Common myeloid progenitor, CD34-positive (primary cell): Measurements from ENCODE around the gene RERE. TPM values are rescaled to one million over a fixed set of nuclear protein-coding genes. Genes with fewer than 3 reads are reported as not detected.

Experiments
- CTCF ChIA-PET: fragments of 350-600 bp; sonication (Branson Sonifier 250); formaldehyde crosslinking; loops from one replicate; lab custom pipeline; 2021; ENCODE audit warnings: antibody characterized with exemption; lab: Charles Lee
- POLR2A ChIA-PET: fragments of 350-600 bp; sonication (Branson Sonifier 250); formaldehyde crosslinking; loops from one replicate; lab custom pipeline; 2021; ENCODE audit warnings: antibody characterized with exemption; lab: Charles Lee
- DNase-seq, 3 donors: peaks; one replicate each; pipeline versions ENCODE4 v3.0.0 to v3.0.0-alpha.2; 2013
- H3K27ac ChIP-seq, 2 experiments: 1 replicate in 1 of 2; 2 replicates in 1 of 2; pipeline ENCODE4 v1.7.0; 2013; ENCODE audit warnings: inconsistent platforms in 2 of 2, low read length in 2 of 2, mild to moderate bottlenecking in 2 of 2, low read depth in 1 of 2, moderate library complexity in 1 of 2; ENCODE audit not compliant: severe bottlenecking in 2 of 2, insufficient read depth in 1 of 2, poor library complexity in 1 of 2
- H3K27me3 ChIP-seq, 5 experiments: replicated peaks in 2 of 5; 1 replicate in 3 of 5; 2 replicates in 2 of 5; pipeline versions ENCODE4 v1.6.1 to v1.7.0; 2013; ENCODE audit warnings: low read length in 4 of 5, mild to moderate bottlenecking in 2 of 5, moderate library complexity in 2 of 5, inconsistent platforms in 1 of 5; ENCODE audit not compliant: insufficient read depth in 5 of 5, control insufficient read depth in 4 of 5
- H3K36me3 ChIP-seq, 4 experiments: 1 replicate in 2 of 4; 2 replicates in 2 of 4; pipeline versions ENCODE4 v1.6.1 to v1.7.0; 2013; ENCODE audit warnings: low read length in 3 of 4, control low read depth in 1 of 4, mild to moderate bottlenecking in 1 of 4; ENCODE audit not compliant: control insufficient read depth in 4 of 4, insufficient read depth in 4 of 4
- H3K4me1 ChIP-seq, 4 experiments: 1 replicate in 3 of 4; 2 replicates in 1 of 4; pipeline versions ENCODE4 v1.6.1 to v1.7.1; 2013; ENCODE audit warnings: low read length in 3 of 4, mild to moderate bottlenecking in 3 of 4, control low read depth in 1 of 4, inconsistent platforms in 1 of 4, moderate library complexity in 1 of 4; ENCODE audit not compliant: control insufficient read depth in 4 of 4, insufficient read depth in 4 of 4; ENCODE audit errors: control extremely low read depth in 1 of 4
- H3K4me3 ChIP-seq, 7 experiments: 1 replicate in 4 of 7; 2 replicates in 3 of 7; pipeline versions ENCODE4 v1.5.1 to v1.7.0; 2013; ENCODE audit warnings: mild to moderate bottlenecking in 7 of 7, low read length in 6 of 7, moderate library complexity in 6 of 7, inconsistent platforms in 2 of 7, low read depth in 2 of 7, control low read depth in 1 of 7; ENCODE audit not compliant: insufficient read depth in 4 of 7, control insufficient read depth in 1 of 7; ENCODE audit errors: extremely low read depth in 1 of 7
- H3K9me3 ChIP-seq, 5 experiments: 1 replicate in 4 of 5; 2 replicates in 1 of 5; pipeline versions ENCODE4 v1.6.1 to v1.7.1; 2013; ENCODE audit warnings: low read length in 4 of 5, mild to moderate bottlenecking in 2 of 5, inconsistent platforms in 1 of 5, low read depth in 1 of 5, moderate library complexity in 1 of 5; ENCODE audit not compliant: control insufficient read depth in 4 of 5, insufficient read depth in 2 of 5; ENCODE audit errors: control extremely low read depth in 1 of 5
- WGBS: methylation state at CpG from one replicate; pipeline ENCODE4 v1.1.5; 2013; ENCODE audit not compliant: insufficient coverage; 5-methylcytosine and 5-hydroxymethylcytosine counted together
- polyA plus RNA-seq: library from polyadenylated mRNA; unstranded; fragments of 120-200 nt; gene quantifications from one replicate; pipeline ENCODE4 v1.2.1, GENCODE V29; 2013

RERE gene
- polyA plus RNA-seq: 42.0 TPM

DNA sequence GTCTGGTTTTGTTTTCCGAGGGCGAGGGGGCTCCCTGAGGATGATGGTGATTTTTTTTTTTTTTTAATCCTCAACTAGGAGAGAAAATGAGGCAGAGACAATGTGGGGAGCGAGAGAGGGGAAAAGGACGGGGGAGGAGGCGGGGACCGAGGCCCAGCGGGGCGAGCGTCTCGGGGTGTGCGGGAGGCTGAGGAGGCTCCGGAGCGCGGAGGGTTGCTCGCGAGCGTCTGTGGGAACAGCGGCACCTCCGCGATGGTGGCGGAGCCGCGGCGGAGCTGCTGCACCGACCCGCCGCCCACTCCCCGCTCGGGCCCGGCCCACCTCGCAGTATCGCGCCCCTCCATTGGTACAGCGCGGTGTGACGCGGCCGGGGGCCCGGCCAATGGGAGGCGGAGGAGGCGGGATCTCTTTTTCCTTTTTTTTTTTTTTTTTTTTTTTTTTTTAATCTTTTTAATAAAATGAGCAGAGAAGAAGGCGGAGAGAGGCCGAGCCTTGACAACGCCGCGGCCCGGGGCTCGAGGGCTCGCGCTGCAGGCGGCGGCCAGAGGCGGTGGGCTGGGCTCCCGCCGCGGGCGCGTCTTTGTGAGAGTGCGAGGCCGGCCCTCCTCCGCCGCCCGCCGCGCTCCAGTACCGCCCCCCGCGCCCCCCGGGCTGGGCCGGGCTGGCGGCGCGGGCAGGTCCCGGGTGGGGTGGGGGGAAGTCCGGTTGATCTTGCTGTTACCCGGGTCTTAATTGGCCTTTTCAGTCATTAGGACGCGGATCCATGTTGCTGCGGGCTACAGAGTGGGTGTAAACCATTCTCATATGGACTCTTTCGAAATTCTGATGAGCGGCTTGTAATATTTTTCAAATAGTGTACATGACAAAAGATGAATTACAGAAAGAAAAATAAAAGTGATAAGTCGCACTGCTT, at the start of gene RERE:
Gene RERE, minus strand, starts transcription at position 229 of the 913 bp plus-strand sequence.
- Histone ChIP-seq H3K27ac (peak within 1 kb of the TSS; percentile 92 to 95), H3K4me3 (peak within 1 kb of the TSS; percentile 85 to 95 (median 91)), H3K36me3 (no peaks in the 10 kb centered on the region), H3K4me1 (peaks cover 39 to 74% (median 44%) of the 10 kb centered on the region in 4 experiments), H3K27me3 (no peaks in the 10 kb centered on the region), H3K9me3 (no peaks in the 10 kb centered on the region)
- POLR2A ChIA-PET: interaction anchor here (0.5 to 1.5 kb wide), 6 partner anchors 11 to 288 kb away, joined by 3 to 5 read pairs (median 4); no protein-coding TSS in a partner anchor
- WGBS: under 1% methylated on average over 38 of the region's 82 CpGs
- CTCF ChIA-PET: interaction anchor here (3.7 kb wide), 1 partner anchor 31 kb away, joined by 40 read pairs; no protein-coding TSS in a partner anchor
- DNase-seq: peak; percentile 95 to 97 (median 97)

DNA sequence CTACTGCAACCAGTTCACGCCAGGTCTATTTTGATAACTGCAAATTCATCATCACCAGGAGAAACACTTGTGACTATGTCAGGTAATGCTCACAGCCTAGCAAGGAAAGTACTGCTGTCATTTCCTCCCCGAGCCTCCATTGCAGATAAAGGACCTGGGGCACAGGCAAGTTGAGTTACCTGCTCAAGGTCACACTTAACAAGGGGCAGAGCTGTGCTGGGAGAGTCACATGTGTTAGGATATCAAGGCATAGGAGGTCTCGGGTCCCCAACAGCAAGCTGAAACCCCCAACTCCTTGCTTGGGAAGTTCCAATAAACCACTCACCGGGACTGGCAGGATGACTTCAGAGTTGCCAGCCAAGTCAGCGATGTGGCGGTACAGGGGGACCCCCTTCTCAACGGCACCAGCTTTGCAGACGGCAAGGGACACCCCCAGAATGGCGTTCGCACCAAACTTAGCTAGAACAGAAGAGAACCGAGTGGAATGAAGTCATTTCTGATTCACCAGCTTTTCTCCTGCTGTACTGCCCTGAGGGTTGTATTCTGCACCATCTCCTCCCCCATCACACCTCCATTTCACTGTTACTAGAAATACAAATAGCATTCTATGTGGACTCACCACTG, 49.5 kb upstream of the RERE start:
- 85% methylated on average over 8 of the region's 11 CpGs for WGBS
- Histone ChIP-seq H3K4me1 (peaks cover 0 to 28% (median 13%) of the 10 kb centered on the region in 4 experiments), H3K9me3 (no peaks in the 10 kb centered on the region), H3K4me3 (no peak overlapping the region), H3K36me3 (peaks cover 46 to 99% (median 88%) of the 10 kb centered on the region in 4 experiments), H3K27me3 (no peaks in the 10 kb centered on the region), H3K27ac (peak overlapping the region in 1 of 2 experiments; percentile 37)
- DNase-seq: no peak
- POLR2A ChIA-PET: interaction anchor here (1.2 to 3.8 kb wide), 2 partner anchors 8 to 12 kb away, joined by 4 to 27 read pairs; partner anchors contain the start of gene ENO1
- CTCF ChIA-PET: interaction anchor here (0.5 to 9.1 kb wide), 5 partner anchors 5 to 30 kb away, joined by 3 to 104 read pairs (median 3); no protein-coding TSS in a partner anchor

DNA sequence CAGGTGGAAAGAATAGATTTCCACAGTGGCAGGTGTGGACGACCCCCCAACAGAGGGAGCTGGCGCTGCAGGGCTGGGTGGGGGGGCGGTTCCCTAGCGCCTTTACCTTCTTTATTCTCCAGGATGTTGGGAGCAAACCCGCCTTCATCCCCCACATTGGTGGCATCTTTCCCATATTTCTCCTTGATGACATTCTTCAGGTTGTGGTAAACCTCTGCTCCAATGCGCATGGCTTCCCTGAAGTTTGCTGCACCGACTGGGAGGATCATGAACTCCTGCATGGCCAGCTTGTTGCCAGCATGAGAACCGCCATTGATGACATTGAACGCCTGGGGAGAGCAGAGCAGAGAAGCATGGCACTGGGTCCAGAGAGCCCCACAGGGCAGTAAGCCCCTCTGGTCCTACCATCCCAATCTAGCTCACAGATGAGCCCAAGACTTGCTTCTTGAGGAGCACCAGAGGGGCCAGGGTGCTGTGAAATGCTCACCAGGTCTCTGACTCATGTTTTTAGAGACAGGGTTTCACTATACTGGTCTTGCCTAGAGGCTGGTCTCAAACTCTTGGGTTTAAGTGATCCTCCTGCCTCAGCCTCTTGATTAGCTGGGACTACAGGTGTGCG, 48.8 kb upstream of the RERE start:
- Histone ChIP-seq H3K27ac (peak overlapping the region in 1 of 2 experiments; percentile 37), H3K36me3 (peaks cover 43 to 99% (median 85%) of the 10 kb centered on the region in 4 experiments), H3K27me3 (no peaks in the 10 kb centered on the region), H3K4me1 (peaks cover 0 to 26% (median 14%) of the 10 kb centered on the region in 4 experiments), H3K4me3 (no peak overlapping the region), H3K9me3 (no peaks in the 10 kb centered on the region)
- DNase-seq: no peak
- ChIA-PET POLR2A (interaction anchor here (1.2 to 3.8 kb wide), 2 partner anchors 8 to 13 kb away, joined by 4 to 27 read pairs; partner anchors contain the start of gene ENO1), CTCF (interaction anchor here (0.5 to 10.3 kb wide), 8 partner anchors 5 to 33 kb away, joined by 3 to 131 read pairs (median 5); partner anchors contain the start of gene ENO1)
- WGBS: 89% methylated on average over 9 of the region's 10 CpGs

GRCh38 chr1:8864713-8865344, 47.4 kb upstream of the RERE start:
- peaks cover 38 to 98% (median 83%) of the 10 kb centered on the region in 4 experiments for H3K36me3 ChIP-seq
- ChIA-PET POLR2A (interaction anchor here (0.5 to 3.8 kb wide), 3 partner anchors 9 to 14 kb away, joined by 3 to 27 read pairs (median 5); partner anchors contain the start of gene ENO1), CTCF (interaction anchor here (1.1 to 10.3 kb wide), 7 partner anchors 6 to 304 kb away, joined by 3 to 131 read pairs (median 18); partner anchors contain the start of gene ENO1)
- H3K4me1 ChIP-seq: peaks cover 0 to 32% (median 28%) of the 10 kb centered on the region in 4 experiments
- 93% methylated on average over 3 of the region's 6 CpGs for WGBS
- no peak for DNase-seq
- no peaks in the 10 kb centered on the region for H3K27me3 ChIP-seq
- no peak overlapping the region for H3K4me3 ChIP-seq
- H3K27ac ChIP-seq: peak overlapping the region in 1 of 2 experiments; percentile 60
- H3K9me3 ChIP-seq: no peaks in the 10 kb centered on the region

GRCh38 chr1:8863794-8864233, 46.4 kb upstream of the RERE start:
- Histone ChIP-seq H3K4me3 (no peak overlapping the region), H3K27me3 (no peaks in the 10 kb centered on the region), H3K4me1 (peaks cover 3 to 42% (median 38%) of the 10 kb centered on the region in 4 experiments), H3K9me3 (no peaks in the 10 kb centered on the region), H3K36me3 (peaks cover 30 to 93% (median 79%) of the 10 kb centered on the region in 4 experiments), H3K27ac (peak overlapping the region; percentile 25 to 60)
- no peak for DNase-seq
- ChIA-PET POLR2A (interaction anchor here (3.8 kb wide), 1 partner anchor 15 kb away, joined by 27 read pairs; the partner anchor contains the start of gene ENO1), CTCF (interaction anchor here (1.5 to 10.3 kb wide), 5 partner anchors 7 to 303 kb away, joined by 3 to 131 read pairs (median 20); partner anchors contain the start of gene ENO1)
- WGBS: 98% methylated on average over 12 of the region's 13 CpGs

DNA sequence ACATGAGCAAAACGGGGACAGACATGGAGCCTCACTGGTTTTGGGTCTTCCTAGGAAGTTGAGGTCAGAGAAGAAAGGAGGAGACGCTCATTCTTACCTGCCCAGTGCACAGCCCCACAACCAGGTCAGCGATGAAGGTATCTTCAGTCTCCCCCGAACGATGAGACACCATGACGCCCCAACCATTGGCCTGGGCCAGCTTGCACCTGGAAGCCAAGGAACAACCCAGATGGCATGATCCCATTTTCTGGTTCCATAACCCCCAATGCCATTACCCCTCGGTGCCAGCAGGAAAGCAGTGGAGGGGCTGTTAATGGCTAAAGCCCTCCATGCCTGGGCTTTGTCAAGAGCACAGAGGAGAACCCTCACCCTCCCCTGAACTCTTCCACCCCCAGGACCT, 45.7 kb upstream of the RERE start:
- Histone ChIP-seq H3K27me3 (no peaks in the 10 kb centered on the region), H3K36me3 (peaks cover 27 to 87% (median 76%) of the 10 kb centered on the region in 4 experiments), H3K4me3 (no peak overlapping the region), H3K4me1 (peaks cover 8 to 48% (median 45%) of the 10 kb centered on the region in 4 experiments), H3K27ac (peak overlapping the region in 1 of 2 experiments; percentile 60), H3K9me3 (no peaks in the 10 kb centered on the region)
- no peak for DNase-seq
- CTCF ChIA-PET: interaction anchor here (0.6 to 10.3 kb wide), 9 partner anchors 8 to 301 kb away, joined by 3 to 131 read pairs (median 4); partner anchors contain the start of gene ENO1
- WGBS: 98% methylated on average over 6 of the region's 7 CpGs
- POLR2A ChIA-PET: no interaction called here
